CD14-positive monocyte (primary cell): ENCODE results near the gene CDK15. TPM values are rescaled to one million over a fixed set of nuclear protein-coding genes. Genes with fewer than 3 reads are reported as not detected.

Experiments
- DNase-seq, 3 donors: peaks; one replicate each; pipeline ENCODE4 v3.0.0-alpha.2; 2011 to 2022
- H2AFZ ChIP-seq: 2 replicates; pipeline ENCODE4 v1.6.0; 2012; ENCODE audit warnings: mild to moderate bottlenecking, low read depth, low read length, inconsistent platforms; ENCODE audit not compliant: insufficient read depth, poor library complexity, severe bottlenecking
- H3K27ac ChIP-seq, 2 donors: 1 replicate in 1 of 2; 2 replicates in 1 of 2; pipeline ENCODE4 v1.5.1; 2012 to 2013; ENCODE audit warnings: low read length in 2 of 2, control low read depth in 1 of 2, inconsistent platforms in 1 of 2, low read depth in 1 of 2, mild to moderate bottlenecking in 1 of 2
- H3K27me3 ChIP-seq, 2 donors: one replicate each; pipeline versions ENCODE4 v1.6.0 to v1.6.1; 2011 to 2013; ENCODE audit warnings: low read length in 2 of 2; ENCODE audit not compliant: control insufficient read depth in 2 of 2, insufficient read depth in 2 of 2
- H3K36me3 ChIP-seq, 2 donors: replicated peaks in 1 of 2; 1 replicate in 1 of 2; 2 replicates in 1 of 2; pipeline versions ENCODE4 v1.5.1 to v1.6.1; 2012 to 2013; ENCODE audit warnings: low read length in 2 of 2, control low read depth in 1 of 2, inconsistent platforms in 1 of 2, mild to moderate bottlenecking in 1 of 2; ENCODE audit not compliant: insufficient read depth in 2 of 2, control insufficient read depth in 1 of 2
- H3K4me1 ChIP-seq, 2 donors: 1 replicate in 1 of 2; 2 replicates in 1 of 2; pipeline versions ENCODE4 v1.5.1 to v1.6.1; 2012 to 2013; ENCODE audit warnings: low read length in 2 of 2, control low read depth in 1 of 2, inconsistent platforms in 1 of 2, mild to moderate bottlenecking in 1 of 2, moderate library complexity in 1 of 2; ENCODE audit not compliant: insufficient read depth in 2 of 2, control insufficient read depth in 1 of 2
- H3K4me2 ChIP-seq: replicated peaks from 2 replicates; pipeline ENCODE3; 2012; ENCODE audit warnings: low read length, moderate library complexity, mild to moderate bottlenecking; ENCODE audit not compliant: poor library complexity, severe bottlenecking; ENCODE audit errors: extremely low read depth
- H3K4me3 ChIP-seq, 3 experiments: fragments of 200-600 bp in 1 of 3; sonication (generic) in 1 of 3; replicated peaks in 1 of 3; 1 replicate in 2 of 3; 2 replicates in 1 of 3; pipeline ENCODE4 v1.5.1; 2011 to 2013; ENCODE audit warnings: low read length in 3 of 3, mild to moderate bottlenecking in 3 of 3, control low read depth in 2 of 3, low read depth in 2 of 3, inconsistent platforms in 1 of 3, moderate library complexity in 1 of 3
- H3K79me2 ChIP-seq: 2 replicates; pipeline ENCODE4 v1.6.0; 2012; ENCODE audit warnings: mild to moderate bottlenecking, control low read depth, inconsistent platforms, low read length, moderate library complexity; ENCODE audit not compliant: insufficient read depth
- H3K9ac ChIP-seq: 2 replicates; pipeline ENCODE4 v1.6.0; 2017; ENCODE audit warnings: low read length, mild to moderate bottlenecking; ENCODE audit not compliant: insufficient read depth, poor library complexity, severe bottlenecking
- H3K9me3 ChIP-seq, 2 donors: replicated peaks in 1 of 2; 1 replicate in 1 of 2; 2 replicates in 1 of 2; pipeline versions ENCODE4 v1.5.1 to v1.6.1; 2012 to 2013; ENCODE audit warnings: low read length in 2 of 2, control low read depth in 1 of 2; ENCODE audit not compliant: control insufficient read depth in 1 of 2, insufficient read depth in 1 of 2
- H4K20me1 ChIP-seq: 2 replicates; pipeline ENCODE4 v1.6.0; 2012; ENCODE audit warnings: mild to moderate bottlenecking, low read length, control low read depth, moderate library complexity; ENCODE audit not compliant: insufficient read depth
- H3K27ac Mint-ChIP-seq, 7 donors: one replicate each; pipeline ENCODE4 v1.8.0; 2020; ENCODE audit warnings: mild to moderate bottlenecking in 7 of 7, mixed read lengths in 7 of 7, moderate library complexity in 6 of 7, inconsistent platforms in 2 of 7
- H3K27me3 Mint-ChIP-seq, 3 donors: one replicate each; pipeline ENCODE4 v1.8.0; 2021 to 2022; ENCODE audit warnings: low read depth in 3 of 3, mild to moderate bottlenecking in 3 of 3, mixed read lengths in 3 of 3, moderate library complexity in 3 of 3, inconsistent platforms in 1 of 3
- H3K36me3 Mint-ChIP-seq, 2 donors: one replicate each; pipeline ENCODE4 v1.8.0; 2020; ENCODE audit warnings: mixed read lengths in 2 of 2, inconsistent platforms in 1 of 2, mild to moderate bottlenecking in 1 of 2
- H3K4me1 Mint-ChIP-seq: one replicate; pipeline ENCODE4 v1.8.0; 2020; ENCODE audit warnings: mild to moderate bottlenecking, mixed read lengths
- H3K4me3 Mint-ChIP-seq, 2 donors: one replicate each; pipeline ENCODE4 v1.8.0; 2020; ENCODE audit warnings: mild to moderate bottlenecking in 2 of 2, mixed read lengths in 2 of 2, moderate library complexity in 1 of 2
- H3K9me3 Mint-ChIP-seq, 7 donors: one replicate each; pipeline ENCODE4 v1.8.0; 2020 to 2022; ENCODE audit warnings: mixed read lengths in 7 of 7, mild to moderate bottlenecking in 6 of 7, moderate library complexity in 6 of 7, inconsistent platforms in 2 of 7
- WGBS: methylation state at CpG from one replicate; pipeline ENCODE4 v1.1.5; 2013; ENCODE audit warnings: missing lambda C conversion rate; ENCODE audit not compliant: insufficient coverage; 5-methylcytosine and 5-hydroxymethylcytosine counted together
- intact Hi-C, 2 donors: fragments of 100-400 bp; cut with micrococcal nuclease; formaldehyde crosslinking; loops; one replicate each; pipeline versions ENCODE4 v1.15.0 to v1.15.1; 2023
- polyA plus RNA-seq, 3 donors: library from polyadenylated mRNA; depleted of rRNA in 1 of 3; unstranded in 2 of 3; stranded (reverse) in 1 of 3; fragments of 300-500 nt in 2 of 3; fragments of >200 nt in 1 of 3; fragmentation: Illumina TruSeq in 2 of 3; gene quantifications; 1 replicate in 2 of 3; 2 replicates in 1 of 3; pipeline ENCODE4 v1.2.3, GENCODE V29; 2012 to 2021
- TF ChIP-seq, protein P1 (sequence below): fragments of 200-600 bp; IDR thresholded peaks from one replicate; pipeline ENCODE4 v1.8.0; 2022; ENCODE audit warnings: antibody characterized with exemption, mild to moderate bottlenecking

Gene CDK15
- polyA plus RNA-seq, 3 donors: not detected

DNA sequence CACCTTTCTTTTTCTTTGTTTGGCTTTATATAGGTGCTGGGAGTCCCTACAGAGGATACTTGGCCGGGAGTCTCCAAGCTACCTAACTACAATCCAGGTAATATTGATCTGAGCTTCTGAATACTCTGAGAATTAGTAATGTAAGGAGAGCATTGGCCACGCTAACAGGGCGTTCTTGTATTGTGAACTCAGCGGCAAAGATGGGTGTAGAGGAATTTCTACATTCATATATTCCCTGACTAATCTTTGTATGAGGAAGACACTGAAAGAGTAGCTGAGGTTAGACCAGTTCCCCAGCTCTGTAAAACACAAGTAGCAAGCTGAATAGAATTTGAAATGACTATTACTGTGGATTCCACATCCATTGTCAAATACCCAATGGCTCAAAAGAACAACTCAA lies 48.5 kb downstream of the CDK15 start:
- Histone ChIP-seq H3K4me3 (no peak overlapping the region), H3K4me1 (no peaks in the 10 kb centered on the region), H3K36me3 (no peaks in the 10 kb centered on the region), H3K9ac (no peak overlapping the region), H2AFZ (no peak overlapping the region), H4K20me1 (no peaks in the 10 kb centered on the region), H3K79me2 (no peaks in the 10 kb centered on the region), H3K27ac (no peak overlapping the region), H3K27me3 (peaks cover 20 to 23% of the 10 kb centered on the region in 2 donors), H3K9me3 (no peaks in the 10 kb centered on the region), H3K4me2 (no peak overlapping the region)
- TF ChIP-seq, protein P1, sequence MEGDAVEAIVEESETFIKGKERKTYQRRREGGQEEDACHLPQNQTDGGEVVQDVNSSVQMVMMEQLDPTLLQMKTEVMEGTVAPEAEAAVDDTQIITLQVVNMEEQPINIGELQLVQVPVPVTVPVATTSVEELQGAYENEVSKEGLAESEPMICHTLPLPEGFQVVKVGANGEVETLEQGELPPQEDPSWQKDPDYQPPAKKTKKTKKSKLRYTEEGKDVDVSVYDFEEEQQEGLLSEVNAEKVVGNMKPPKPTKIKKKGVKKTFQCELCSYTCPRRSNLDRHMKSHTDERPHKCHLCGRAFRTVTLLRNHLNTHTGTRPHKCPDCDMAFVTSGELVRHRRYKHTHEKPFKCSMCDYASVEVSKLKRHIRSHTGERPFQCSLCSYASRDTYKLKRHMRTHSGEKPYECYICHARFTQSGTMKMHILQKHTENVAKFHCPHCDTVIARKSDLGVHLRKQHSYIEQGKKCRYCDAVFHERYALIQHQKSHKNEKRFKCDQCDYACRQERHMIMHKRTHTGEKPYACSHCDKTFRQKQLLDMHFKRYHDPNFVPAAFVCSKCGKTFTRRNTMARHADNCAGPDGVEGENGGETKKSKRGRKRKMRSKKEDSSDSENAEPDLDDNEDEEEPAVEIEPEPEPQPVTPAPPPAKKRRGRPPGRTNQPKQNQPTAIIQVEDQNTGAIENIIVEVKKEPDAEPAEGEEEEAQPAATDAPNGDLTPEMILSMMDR: no peak
- no peak overlapping the region for H3K4me3 Mint-ChIP-seq
- intact Hi-C loops: no loop called here
- H3K27ac Mint-ChIP-seq: no peak overlapping the region
- H3K9me3 Mint-ChIP-seq: peaks cover 0 to 9% (median 0%) of the 10 kb centered on the region in 7 donors
- WGBS: no CpG with 5 or more reads among the region's 4 CpGs
- H3K27me3 Mint-ChIP-seq: peaks cover 21 to 32% (median 28%) of the 10 kb centered on the region in 3 donors
- DNase-seq: no peak
- H3K4me1 Mint-ChIP-seq: peaks cover 5% of the 10 kb centered on the region
- H3K36me3 Mint-ChIP-seq: no peaks in the 10 kb centered on the region

DNA sequence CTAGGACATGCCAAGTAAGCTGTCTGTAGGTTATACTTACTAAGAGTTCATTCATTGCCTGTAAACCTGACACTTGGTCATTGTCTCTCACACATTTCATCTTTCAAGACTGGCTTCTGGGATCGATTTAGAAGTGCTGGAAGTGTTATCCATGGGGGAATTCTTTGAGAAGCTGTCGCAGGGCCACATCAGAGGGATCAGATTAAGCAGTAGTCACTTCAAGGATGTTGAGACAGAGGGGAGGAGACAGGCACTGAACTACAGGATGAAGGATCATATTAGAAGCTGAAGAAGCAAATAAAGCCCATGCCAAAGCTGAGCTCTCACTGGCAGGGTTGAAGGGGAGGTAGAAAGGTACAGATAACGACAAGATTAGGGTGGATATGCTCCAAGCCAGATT lies 49.0 kb downstream of the CDK15 start:
- Mint-ChIP-seq H3K4me1 (peaks cover 5% of the 10 kb centered on the region), H3K27ac (no peak overlapping the region), H3K4me3 (no peak overlapping the region), H3K27me3 (peaks cover 21 to 37% (median 31%) of the 10 kb centered on the region in 3 donors), H3K36me3 (no peaks in the 10 kb centered on the region), H3K9me3 (peaks cover 0 to 9% (median 0%) of the 10 kb centered on the region in 7 donors)
- no peak overlapping the region for H3K4me3 ChIP-seq
- TF ChIP-seq, protein P1: no peak
- intact Hi-C loops: no loop called here
- no peaks in the 10 kb centered on the region for H3K79me2 ChIP-seq
- DNase-seq: no peak
- H3K4me1 ChIP-seq: no peaks in the 10 kb centered on the region
- H3K36me3 ChIP-seq: no peaks in the 10 kb centered on the region
- H3K4me2 ChIP-seq: no peak overlapping the region
- WGBS: 91% methylated on average over 1 of the region's 3 CpGs
- no peak overlapping the region for H3K9ac ChIP-seq
- no peak overlapping the region for H2AFZ ChIP-seq
- H4K20me1 ChIP-seq: no peaks in the 10 kb centered on the region
- H3K9me3 ChIP-seq: no peaks in the 10 kb centered on the region
- H3K27me3 ChIP-seq: peaks cover 26% of the 10 kb centered on the region in 2 donors
- H3K27ac ChIP-seq: no peak overlapping the region
